ENCODE measurements around the gene AGAP5.
"Not testable (repeated sequence)": the region's sequence is repeated elsewhere in the genome, so short reads cannot be mapped to it uniquely, and the experiment has no call there.

GRCh38 chr10:73708122-73708521, 10.2 kb upstream of the AGAP5 start:
- TF ChIP-seq POLR2AphosphoS5 (IDR thresholded peaks at IDR 0.05; ENCODE audit: low read depth, low read length); CTCF (IDR thresholded peaks at IDR 0.05): not testable (repeated sequence)

Measured in Panc1 (cell line).